ENCODE data around the gene WDR27. TPM values are rescaled to one million over a fixed set of nuclear protein-coding genes. Genes with fewer than 3 reads are reported as not detected.

Gene WDR27
- total RNA-seq, 3 donors from 2014 or later = 21.3 to 68.6 (median 56.4) TPM

DNA sequence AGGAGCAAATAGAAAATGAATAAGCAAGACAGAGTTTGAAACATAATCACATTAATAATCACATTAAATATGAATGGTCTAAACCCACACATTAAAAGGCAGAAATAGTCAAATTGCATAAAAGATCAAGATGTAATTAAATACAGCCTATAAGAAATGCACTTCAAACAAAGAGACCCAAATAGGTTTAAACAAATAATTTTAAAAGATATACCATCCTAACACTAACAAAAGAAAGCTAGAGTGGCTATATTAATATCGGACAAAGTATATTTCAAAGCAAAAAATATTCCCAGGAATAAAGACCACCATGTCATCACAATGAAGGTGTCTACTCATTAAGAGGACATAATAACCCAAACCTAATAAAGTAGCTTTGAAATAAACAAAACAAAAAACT lies 140.2 kb downstream of the WDR27 start:
- H3K27me3 ChIP-seq = no peaks in the 10 kb centered on the region
- no peaks in the 10 kb centered on the region for H3K9me3 ChIP-seq
- H3K27ac ChIP-seq = no peak overlapping the region
- no peak overlapping the region for H3K4me3 ChIP-seq
- intact Hi-C loops (cut with DNase I; ENCODE audit: low total_unique reads) = no loop called here
- no peaks in the 10 kb centered on the region for H3K4me1 ChIP-seq
- no peak for DNase-seq (ENCODE audit: low spot score in 2 of 2)
- H3K36me3 ChIP-seq = no peaks in the 10 kb centered on the region
- TF ChIP-seq POLR2A (IDR thresholded peaks at IDR 0.05) = no peak
- TF ChIP-seq, protein P1, sequence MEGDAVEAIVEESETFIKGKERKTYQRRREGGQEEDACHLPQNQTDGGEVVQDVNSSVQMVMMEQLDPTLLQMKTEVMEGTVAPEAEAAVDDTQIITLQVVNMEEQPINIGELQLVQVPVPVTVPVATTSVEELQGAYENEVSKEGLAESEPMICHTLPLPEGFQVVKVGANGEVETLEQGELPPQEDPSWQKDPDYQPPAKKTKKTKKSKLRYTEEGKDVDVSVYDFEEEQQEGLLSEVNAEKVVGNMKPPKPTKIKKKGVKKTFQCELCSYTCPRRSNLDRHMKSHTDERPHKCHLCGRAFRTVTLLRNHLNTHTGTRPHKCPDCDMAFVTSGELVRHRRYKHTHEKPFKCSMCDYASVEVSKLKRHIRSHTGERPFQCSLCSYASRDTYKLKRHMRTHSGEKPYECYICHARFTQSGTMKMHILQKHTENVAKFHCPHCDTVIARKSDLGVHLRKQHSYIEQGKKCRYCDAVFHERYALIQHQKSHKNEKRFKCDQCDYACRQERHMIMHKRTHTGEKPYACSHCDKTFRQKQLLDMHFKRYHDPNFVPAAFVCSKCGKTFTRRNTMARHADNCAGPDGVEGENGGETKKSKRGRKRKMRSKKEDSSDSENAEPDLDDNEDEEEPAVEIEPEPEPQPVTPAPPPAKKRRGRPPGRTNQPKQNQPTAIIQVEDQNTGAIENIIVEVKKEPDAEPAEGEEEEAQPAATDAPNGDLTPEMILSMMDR (IDR thresholded peaks at IDR 0.05) = no peak
- no peak for TF ChIP-seq POLR2AphosphoS5 (IDR thresholded peaks at IDR 0.05)

DNA sequence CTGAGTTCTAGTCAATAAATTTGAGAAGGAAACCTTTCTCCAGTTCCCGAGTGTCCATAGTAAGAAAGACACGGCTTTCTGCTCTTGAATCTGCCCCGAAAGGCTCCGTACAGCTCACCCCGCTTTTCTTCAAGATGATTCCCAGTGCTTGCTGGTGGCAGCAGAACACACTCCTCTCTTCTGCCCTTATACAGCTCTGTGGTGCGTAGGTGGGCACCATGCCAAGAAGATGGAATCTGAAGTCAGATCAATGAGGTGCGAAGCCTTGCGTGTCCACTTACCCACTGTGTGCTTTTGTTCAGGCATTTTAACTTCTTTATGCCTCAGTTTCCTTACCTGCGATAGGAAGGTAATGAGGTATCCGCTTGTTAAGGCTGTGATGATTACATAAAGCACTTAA lies 142.2 kb downstream of the WDR27 start:
- DNase-seq (ENCODE audit: low spot score in 2 of 2) = no peak
- Histone ChIP-seq H3K27me3 (no peaks in the 10 kb centered on the region), H3K36me3 (no peaks in the 10 kb centered on the region), H3K9me3 (no peaks in the 10 kb centered on the region), H3K4me3 (no peak overlapping the region), H3K27ac (no peak overlapping the region), H3K4me1 (no peaks in the 10 kb centered on the region)
- TF ChIP-seq POLR2AphosphoS5 (IDR thresholded peaks at IDR 0.05) (no peak), POLR2A (IDR thresholded peaks at IDR 0.05) (no peak)
- TF ChIP-seq, protein P1 (IDR thresholded peaks at IDR 0.05) = no peak
- intact Hi-C loops (cut with DNase I; ENCODE audit: low total_unique reads) = no loop called here

DNA sequence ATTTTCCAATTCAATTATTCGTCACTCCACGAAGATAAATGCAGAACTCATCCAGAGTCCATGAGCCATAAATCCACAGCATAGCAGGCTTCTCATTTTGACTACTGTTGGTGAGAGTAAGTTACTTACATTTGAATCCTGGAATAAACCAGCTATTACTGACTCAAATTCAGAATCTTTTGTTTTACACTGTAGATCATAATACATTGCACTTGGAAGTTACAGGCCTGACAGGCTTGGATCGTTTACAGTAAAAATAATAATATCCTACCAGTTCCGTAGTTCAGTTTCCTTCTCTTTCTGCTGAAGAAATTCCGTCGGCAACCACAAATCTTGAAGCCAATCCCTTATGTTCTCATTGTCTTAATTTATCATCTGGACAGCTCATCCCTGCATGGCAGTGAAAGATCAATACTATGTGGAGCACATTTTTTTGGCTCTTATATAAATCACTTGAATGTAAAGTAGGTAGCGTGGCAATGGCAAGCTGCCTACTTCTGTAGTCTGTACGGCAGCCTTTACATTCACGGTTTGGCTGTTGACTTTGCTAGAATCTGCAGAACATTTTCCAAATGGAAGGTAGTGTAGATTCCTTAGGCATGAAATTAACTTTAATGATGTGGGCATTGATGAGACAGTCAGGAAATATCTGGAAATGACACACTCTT lies 142.9 kb downstream of the WDR27 start:
- Histone ChIP-seq H3K9me3 (no peaks in the 10 kb centered on the region), H3K27me3 (no peaks in the 10 kb centered on the region), H3K4me1 (no peaks in the 10 kb centered on the region), H3K27ac (no peak overlapping the region), H3K36me3 (no peaks in the 10 kb centered on the region), H3K4me3 (no peak overlapping the region)
- no peak for TF ChIP-seq POLR2AphosphoS5 (IDR thresholded peaks at IDR 0.05)
- TF ChIP-seq, protein P1 (IDR thresholded peaks at IDR 0.05) = no peak
- TF ChIP-seq POLR2A (IDR thresholded peaks at IDR 0.05) = no peak
- DNase-seq (ENCODE audit: low spot score in 2 of 2) = no peak
- intact Hi-C loops (cut with DNase I; ENCODE audit: low total_unique reads) = no loop called here

DNA sequence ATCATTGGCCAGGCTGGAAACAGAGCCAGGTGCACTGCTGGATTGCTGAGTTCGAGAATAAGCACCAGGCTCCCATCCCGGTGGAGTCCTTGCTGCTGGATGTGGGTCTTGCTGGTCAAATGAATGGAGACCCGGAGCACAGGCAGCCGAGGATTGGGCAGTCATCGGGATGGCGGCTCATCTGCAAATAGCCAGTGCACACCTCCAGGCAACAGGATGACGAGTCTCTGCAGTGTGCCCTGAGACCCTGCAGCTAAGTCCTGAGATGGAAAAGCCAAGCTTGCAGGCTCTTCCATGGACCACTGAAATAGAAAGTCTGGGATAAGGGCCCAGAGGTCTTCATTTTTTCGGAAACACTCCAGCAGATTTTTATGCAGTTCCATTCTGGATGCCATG lies 143.5 kb downstream of the WDR27 start:
- no peaks in the 10 kb centered on the region for H3K27me3 ChIP-seq
- intact Hi-C loops (cut with DNase I; ENCODE audit: low total_unique reads) = no loop called here
- no peaks in the 10 kb centered on the region for H3K36me3 ChIP-seq
- H3K27ac ChIP-seq = no peak overlapping the region
- TF ChIP-seq, protein P1 (IDR thresholded peaks at IDR 0.05) = no peak
- no peak for TF ChIP-seq POLR2AphosphoS5 (IDR thresholded peaks at IDR 0.05)
- no peak for TF ChIP-seq POLR2A (IDR thresholded peaks at IDR 0.05)
- H3K9me3 ChIP-seq = no peaks in the 10 kb centered on the region
- no peaks in the 10 kb centered on the region for H3K4me1 ChIP-seq
- H3K4me3 ChIP-seq = no peak overlapping the region
- DNase-seq (ENCODE audit: low spot score in 2 of 2) = no peak

DNA sequence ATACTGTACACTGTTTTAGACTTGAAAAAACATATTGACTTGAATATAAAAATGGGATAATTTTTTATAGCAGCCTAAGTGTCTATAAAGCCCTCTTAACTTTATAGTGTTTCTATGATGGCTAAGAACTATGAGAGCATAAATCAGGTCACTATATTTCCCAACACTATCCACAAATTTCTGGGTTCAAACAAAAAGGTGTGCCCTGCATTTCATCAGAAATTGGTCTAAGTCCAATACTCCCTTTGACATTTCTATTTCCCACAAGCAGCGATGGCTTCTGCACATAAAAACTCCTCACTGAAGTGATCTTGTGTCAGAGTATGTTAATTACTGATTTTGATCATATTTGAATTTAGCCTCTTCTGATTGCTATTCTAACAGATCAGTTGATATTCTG lies 143.9 kb downstream of the WDR27 start:
- H3K36me3 ChIP-seq = no peaks in the 10 kb centered on the region
- H3K4me1 ChIP-seq = no peaks in the 10 kb centered on the region
- H3K27me3 ChIP-seq = no peaks in the 10 kb centered on the region
- H3K9me3 ChIP-seq = no peaks in the 10 kb centered on the region
- no peak for DNase-seq (ENCODE audit: low spot score in 2 of 2)
- intact Hi-C loops (cut with DNase I; ENCODE audit: low total_unique reads) = no loop called here
- TF ChIP-seq POLR2A (IDR thresholded peaks at IDR 0.05) = no peak
- TF ChIP-seq, protein P1 (IDR thresholded peaks at IDR 0.05) = no peak
- no peak for TF ChIP-seq POLR2AphosphoS5 (IDR thresholded peaks at IDR 0.05)
- no peak overlapping the region for H3K4me3 ChIP-seq
- H3K27ac ChIP-seq = no peak overlapping the region

Data from breast epithelium (tissue), 4 donors.